22Rv1 (cell line): ENCODE measurements around the gene NSD1.

Experiments used
- H3K27ac ChIP-seq: fragments of 450-650 bp; 2 replicates; pipeline ENCODE4 v1.5.1; 2017
- CTCF ChIP-seq: fragments of 450-650 bp; IDR thresholded peaks from 2 replicates; pipeline ENCODE4 v1.5.1; 2017; ENCODE audit warnings: mild to moderate bottlenecking
- ZFX ChIP-seq: fragments of 450-650 bp; IDR thresholded peaks from 2 replicates; pipeline ENCODE4 v1.6.1; 2017; ENCODE audit warnings: antibody characterized with exemption, borderline replicate concordance

The NSD1 gene

GRCh38 chr5:177123789-177124485 is 9.6 kb upstream of the NSD1 start:
- no peak overlapping the region for H3K27ac ChIP-seq

GRCh38 chr5:177124486-177124991 is 9.0 kb upstream of the NSD1 start:
- no peak for TF ChIP-seq CTCF
- no peak for TF ChIP-seq ZFX
- no peak overlapping the region for H3K27ac ChIP-seq

More at GRCh38 chr5:177123789-177124485, 9.6 kb upstream of the NSD1 start:
- TF ChIP-seq ZFX = no peak
- no peak for TF ChIP-seq CTCF

- no peak overlapping the region for H3K27ac ChIP-seq
- TF ChIP-seq CTCF = no peak
- no peak for TF ChIP-seq ZFX
Measured at GRCh38 chr5:177126771-177127170, 6.8 kb upstream of the NSD1 start.

- TF ChIP-seq ZFX (no peak), CTCF (no peak)
Measured at GRCh38 chr5:177128551-177128981, 5.0 kb upstream of the NSD1 start.

GRCh38 chr5:177130211-177131018 is 3.2 kb upstream of the NSD1 start:
- TF ChIP-seq ZFX = no peak
- TF ChIP-seq CTCF = no peak
- no peak overlapping the region for H3K27ac ChIP-seq

More at GRCh38 chr5:177128551-177128981, 5.0 kb upstream of the NSD1 start:
- H3K27ac ChIP-seq = no peak overlapping the region

GRCh38 chr5:177131019-177131320 is 2.6 kb upstream of the NSD1 start:
- H3K27ac ChIP-seq = no peak overlapping the region
- TF ChIP-seq ZFX (no peak), CTCF (no peak)
